GM10266 (cell line): ENCODE results near the gene C12orf50.
A peak's percentile ranks its signal among the peaks of the same experiment; 100 is the strongest.
"Not testable (repeated sequence)": the region's sequence is repeated elsewhere in the genome, so short reads cannot be mapped to it uniquely, and the experiment has no call there.

Experiments used
- DNase-seq: peaks from one replicate; pipeline ENCODE4 v3.0.0; 2012; ENCODE audit errors: extremely low spot score
- TF ChIP-seq, protein P1 (sequence below): IDR thresholded peaks from 2 replicates; pipeline ENCODE4 v1.5.1; 2012; ENCODE audit warnings: mild to moderate bottlenecking, low read depth; ENCODE audit not compliant: control insufficient read depth, insufficient read depth; ENCODE audit errors: missing control alignments

The C12orf50 gene

DNA sequence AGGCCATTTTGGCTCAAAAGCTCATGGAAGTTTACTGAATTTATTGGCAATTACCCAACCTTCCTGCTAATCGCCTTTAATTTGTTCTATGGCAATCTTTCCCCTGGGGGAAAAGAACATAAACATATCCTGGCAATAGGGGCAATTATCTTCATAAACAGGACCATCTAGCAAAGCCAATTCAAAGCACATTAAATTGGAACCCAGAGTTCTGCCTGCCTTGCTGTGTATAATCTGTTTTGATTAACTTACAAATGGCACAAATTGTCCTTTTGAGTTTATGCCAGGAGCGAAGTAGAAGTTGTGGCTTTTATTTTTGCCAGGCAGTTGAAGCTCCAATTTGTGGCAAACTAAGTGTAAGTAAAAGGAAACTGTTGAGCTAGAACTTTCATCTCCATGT lies 68.6 kb downstream of the C12orf50 start:
- DNase-seq, result no peak
- TF ChIP-seq, protein P1, sequence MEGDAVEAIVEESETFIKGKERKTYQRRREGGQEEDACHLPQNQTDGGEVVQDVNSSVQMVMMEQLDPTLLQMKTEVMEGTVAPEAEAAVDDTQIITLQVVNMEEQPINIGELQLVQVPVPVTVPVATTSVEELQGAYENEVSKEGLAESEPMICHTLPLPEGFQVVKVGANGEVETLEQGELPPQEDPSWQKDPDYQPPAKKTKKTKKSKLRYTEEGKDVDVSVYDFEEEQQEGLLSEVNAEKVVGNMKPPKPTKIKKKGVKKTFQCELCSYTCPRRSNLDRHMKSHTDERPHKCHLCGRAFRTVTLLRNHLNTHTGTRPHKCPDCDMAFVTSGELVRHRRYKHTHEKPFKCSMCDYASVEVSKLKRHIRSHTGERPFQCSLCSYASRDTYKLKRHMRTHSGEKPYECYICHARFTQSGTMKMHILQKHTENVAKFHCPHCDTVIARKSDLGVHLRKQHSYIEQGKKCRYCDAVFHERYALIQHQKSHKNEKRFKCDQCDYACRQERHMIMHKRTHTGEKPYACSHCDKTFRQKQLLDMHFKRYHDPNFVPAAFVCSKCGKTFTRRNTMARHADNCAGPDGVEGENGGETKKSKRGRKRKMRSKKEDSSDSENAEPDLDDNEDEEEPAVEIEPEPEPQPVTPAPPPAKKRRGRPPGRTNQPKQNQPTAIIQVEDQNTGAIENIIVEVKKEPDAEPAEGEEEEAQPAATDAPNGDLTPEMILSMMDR, result no peak

DNA sequence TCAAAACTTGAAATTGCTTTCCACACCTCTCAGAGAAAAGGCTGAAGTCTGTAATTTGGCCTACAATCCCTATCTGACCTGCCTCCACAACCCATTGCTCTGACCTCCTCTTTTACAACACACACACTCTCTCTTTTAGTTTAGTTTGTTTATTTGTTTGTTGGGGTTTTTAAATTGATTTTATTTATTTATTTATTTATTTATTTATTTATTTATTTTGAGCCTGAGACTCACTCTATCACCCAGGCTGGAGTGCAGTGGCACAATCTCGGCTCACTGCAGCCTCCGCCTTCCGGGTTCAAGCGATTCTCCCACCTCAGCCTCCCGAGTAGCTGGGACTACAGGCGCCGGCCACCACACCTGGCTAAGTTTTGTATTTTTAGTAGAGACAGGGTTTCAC lies 75.2 kb downstream of the C12orf50 start:
- DNase-seq, result not testable (repeated sequence)

- DNase-seq, result peak; percentile 22
- TF ChIP-seq, protein P1, result peak; percentile 49
Measured at GRCh38 chr12:87953256-87953860, 75.8 kb downstream of the C12orf50 start.

- no peak for DNase-seq
- TF ChIP-seq, protein P1, result no peak
Measured at GRCh38 chr12:87952850-87953249, 76.4 kb downstream of the C12orf50 start.

- no peak for DNase-seq
- TF ChIP-seq, protein P1, result no peak
Measured at GRCh38 chr12:87952223-87952622, 77.0 kb downstream of the C12orf50 start.

DNA sequence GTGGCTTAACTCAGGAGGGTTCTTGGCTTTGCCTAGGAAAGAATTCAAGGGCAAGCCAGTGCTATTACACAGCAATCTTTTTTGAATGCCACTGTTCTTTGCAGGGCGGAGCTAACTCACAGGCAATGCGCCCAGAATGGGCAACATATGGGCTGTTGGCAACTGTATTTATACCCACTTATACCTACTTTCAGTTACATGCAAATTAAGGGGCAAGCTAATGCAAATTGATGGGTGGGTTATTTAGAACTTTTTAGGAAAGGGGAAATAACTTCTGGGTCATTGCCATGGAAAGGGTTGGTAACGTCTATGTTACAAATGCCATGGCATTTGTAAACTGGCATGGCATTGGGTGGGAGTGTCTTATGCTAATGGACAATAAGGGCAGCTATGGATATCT lies 85.4 kb downstream of the C12orf50 start:
- no peak for DNase-seq
- TF ChIP-seq, protein P1, result no peak

DNA sequence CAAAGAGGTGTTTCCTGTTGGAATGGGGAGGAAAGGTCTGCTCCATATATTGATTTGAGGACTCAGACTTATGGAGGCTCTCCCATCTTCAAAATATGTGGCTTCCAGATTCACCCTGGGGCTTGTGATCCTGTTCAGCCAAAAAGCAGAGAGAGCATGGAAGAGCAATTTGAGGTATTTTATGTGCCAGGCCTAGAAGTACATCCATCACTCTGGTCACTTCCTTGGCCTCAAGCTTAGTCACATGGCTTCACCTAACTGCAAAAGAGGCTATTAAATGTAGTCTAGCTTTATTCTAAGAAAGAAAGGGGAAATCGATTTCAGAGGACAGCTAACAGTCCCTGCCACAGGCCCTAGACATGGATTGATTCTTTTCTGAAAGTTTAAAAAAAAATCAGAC lies 86.2 kb downstream of the C12orf50 start:
- TF ChIP-seq, protein P1, result no peak

DNA sequence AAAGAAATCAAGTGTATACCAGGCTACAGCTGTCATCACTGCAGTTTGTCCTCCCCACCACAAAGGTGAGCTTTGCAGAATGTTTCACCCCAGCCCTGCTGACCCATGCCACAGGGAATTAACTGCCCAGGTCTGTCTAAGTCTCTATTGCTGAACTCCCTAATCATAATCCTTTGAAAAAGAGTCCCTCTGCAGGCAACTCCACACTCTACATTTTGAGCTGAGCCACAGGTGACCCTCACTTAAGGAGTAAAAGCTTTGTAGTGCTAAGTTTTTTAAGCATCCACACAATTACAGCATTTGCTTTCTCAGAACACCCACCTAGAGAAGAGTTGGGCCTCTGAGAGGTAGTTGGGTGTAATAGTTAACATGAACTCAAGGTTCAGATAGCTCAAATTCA lies 90.0 kb downstream of the C12orf50 start:
- TF ChIP-seq, protein P1, result no peak
- no peak for DNase-seq

More for the DNA sequence above, 86.2 kb downstream of the C12orf50 start:
- no peak for DNase-seq
